IPS DF 19.7 (cell line): ENCODE results near the gene TRMU.

ENCODE experiments used
- DNase-seq: peaks from one replicate; pipeline ENCODE4 v3.0.0-alpha.2; 2013; ENCODE audit warnings: low read depth, low spot score

The TRMU gene

GRCh38 chr22:46355996-46356471, 20.5 kb downstream of the TRMU start:
- DNase-seq = no peak

GRCh38 chr22:46356496-46357480, 21.3 kb downstream of the TRMU start:
- no peak for DNase-seq

GRCh38 chr22:46357711-46358520, 22.4 kb downstream of the TRMU start:
- no peak for DNase-seq

- DNase-seq = no peak
These were observed 23.3 kb downstream of the TRMU start for GRCh38 chr22:46358766-46359165.

GRCh38 chr22:46359362-46359761, 23.8 kb downstream of the TRMU start:
- no peak for DNase-seq

- DNase-seq = no peak
These were observed 24.6 kb downstream of the TRMU start for GRCh38 chr22:46360097-46360496.

- DNase-seq = no peak
These were observed 25.4 kb downstream of the TRMU start for GRCh38 chr22:46360891-46361290.

- no peak for DNase-seq
These were observed 26.3 kb downstream of the TRMU start for GRCh38 chr22:46361826-46362202.

GRCh38 chr22:46362203-46362933, 26.9 kb downstream of the TRMU start:
- no peak for DNase-seq

- DNase-seq = no peak
These were observed 27.5 kb downstream of the TRMU start for GRCh38 chr22:46362934-46363515.

GRCh38 chr22:46363611-46364321, 28.3 kb downstream of the TRMU start:
- DNase-seq = no peak

GRCh38 chr22:46364341-46365165, 29.0 kb downstream of the TRMU start:
- DNase-seq = no peak

- no peak for DNase-seq
These were observed 29.7 kb downstream of the TRMU start for GRCh38 chr22:46365166-46365624.

- DNase-seq = no peak
These were observed 30.8 kb downstream of the TRMU start for GRCh38 chr22:46366327-46366731.

- no peak for DNase-seq
These were observed 31.5 kb downstream of the TRMU start for GRCh38 chr22:46366801-46367706.

GRCh38 chr22:46367707-46368191, 32.2 kb downstream of the TRMU start:
- no peak for DNase-seq

GRCh38 chr22:46368422-46368821, 32.9 kb downstream of the TRMU start:
- no peak for DNase-seq
